ENCODE measurements around the gene KRT78. TPM values are rescaled to one million over a fixed set of nuclear protein-coding genes. Genes with fewer than 3 reads are reported as not detected.
A peak's percentile ranks its signal among the peaks of the same experiment; 100 is the strongest.

The KRT78 gene
- total RNA-seq, 1 experiment from 2014 or later = not detected

GRCh38 chr12:52867642-52868041 lies 18.8 kb upstream of the KRT78 start:
- DNase-seq (ENCODE audit: low spot score) (no peak), ATAC-seq (peak; percentile 20)
- Mint-ChIP-seq H3K36me3 (no peaks in the 10 kb centered on the region), H3K9me3 (no peaks in the 10 kb centered on the region), H3K27ac (no peak overlapping the region), H3K4me3 (no peak overlapping the region), H3K4me1 (peaks cover 6% of the 10 kb centered on the region; the same call in 1 of the 2 replicates), H3K27me3 (ENCODE audit: low read depth) (peaks cover 4% of the 10 kb centered on the region)
- no peak for TF ChIP-seq STAT6 (CRISPR knock-in tag; conservative IDR thresholded peaks at IDR 0.05; ENCODE audit: low read depth)
- TF ChIP-seq USF2 (CRISPR knock-in tag; IDR thresholded peaks at IDR 0.05) = peak; percentile 33; the same call in 1 of the 2 replicates
- 0 out of 2 replicates have a peak, but pooled peaks have one; percentile 22 for TF ChIP-seq USF1 (CRISPR knock-in tag; IDR thresholded peaks at IDR 0.05)
- POLR2A ChIA-PET = interaction anchor here (0.6 kb wide), 1 partner anchor 583 kb away, joined by 4 read pairs; no protein-coding TSS in a partner anchor
- CTCF ChIA-PET = interaction anchor here (0.6 to 4.0 kb wide), 17 partner anchors 10 to 678 kb away, joined by 3 to 58 read pairs (median 5); no protein-coding TSS in a partner anchor

GRCh38 chr12:52867152-52867551 lies 18.4 kb upstream of the KRT78 start:
- no peak overlapping the region for H3K27ac Mint-ChIP-seq
- DNase-seq (ENCODE audit: low spot score) (no peak), ATAC-seq (no peak)
- ChIA-PET CTCF (interaction anchor here (0.6 to 4.0 kb wide), 17 partner anchors 11 to 589 kb away, joined by 3 to 58 read pairs (median 5); no protein-coding TSS in a partner anchor), POLR2A (interaction anchor here (0.6 kb wide), 1 partner anchor 582 kb away, joined by 4 read pairs; no protein-coding TSS in a partner anchor)
- no peaks in the 10 kb centered on the region for H3K36me3 Mint-ChIP-seq
- peaks cover 6% of the 10 kb centered on the region; the same call in 1 of the 2 replicates for H3K4me1 Mint-ChIP-seq
- H3K4me3 Mint-ChIP-seq = no peak overlapping the region
- TF ChIP-seq, protein P1, sequence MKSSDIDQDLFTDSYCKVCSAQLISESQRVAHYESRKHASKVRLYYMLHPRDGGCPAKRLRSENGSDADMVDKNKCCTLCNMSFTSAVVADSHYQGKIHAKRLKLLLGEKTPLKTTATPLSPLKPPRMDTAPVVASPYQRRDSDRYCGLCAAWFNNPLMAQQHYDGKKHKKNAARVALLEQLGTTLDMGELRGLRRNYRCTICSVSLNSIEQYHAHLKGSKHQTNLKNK (CRISPR knock-in tag; IDR thresholded peaks at IDR 0.05) = no peak
- TF ChIP-seq, protein P2, sequence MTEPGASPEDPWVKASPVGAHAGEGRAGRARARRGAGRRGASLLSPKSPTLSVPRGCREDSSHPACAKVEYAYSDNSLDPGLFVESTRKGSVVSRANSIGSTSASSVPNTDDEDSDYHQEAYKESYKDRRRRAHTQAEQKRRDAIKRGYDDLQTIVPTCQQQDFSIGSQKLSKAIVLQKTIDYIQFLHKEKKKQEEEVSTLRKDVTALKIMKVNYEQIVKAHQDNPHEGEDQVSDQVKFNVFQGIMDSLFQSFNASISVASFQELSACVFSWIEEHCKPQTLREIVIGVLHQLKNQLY (CRISPR knock-in tag; IDR thresholded peaks at IDR 0.05) = no peak
- no peak for TF ChIP-seq ELF4 (CRISPR knock-in tag; IDR thresholded peaks at IDR 0.05; ENCODE audit: low read depth)
- no peak for TF ChIP-seq KAT7 (CRISPR knock-in tag; IDR thresholded peaks at IDR 0.05; ENCODE audit: borderline replicate concordance)
- no peak for TF ChIP-seq HMGA2 (CRISPR knock-in tag; IDR thresholded peaks at IDR 0.05)
- no peak for TF ChIP-seq TCF7 (CRISPR knock-in tag; IDR thresholded peaks at IDR 0.05; ENCODE audit: low read depth)
- TF ChIP-seq E2F1 (CRISPR knock-in tag; IDR thresholded peaks at IDR 0.05) = no peak
- no peak for TF ChIP-seq MAX (CRISPR knock-in tag; IDR thresholded peaks at IDR 0.05)
- TF ChIP-seq, protein P3, sequence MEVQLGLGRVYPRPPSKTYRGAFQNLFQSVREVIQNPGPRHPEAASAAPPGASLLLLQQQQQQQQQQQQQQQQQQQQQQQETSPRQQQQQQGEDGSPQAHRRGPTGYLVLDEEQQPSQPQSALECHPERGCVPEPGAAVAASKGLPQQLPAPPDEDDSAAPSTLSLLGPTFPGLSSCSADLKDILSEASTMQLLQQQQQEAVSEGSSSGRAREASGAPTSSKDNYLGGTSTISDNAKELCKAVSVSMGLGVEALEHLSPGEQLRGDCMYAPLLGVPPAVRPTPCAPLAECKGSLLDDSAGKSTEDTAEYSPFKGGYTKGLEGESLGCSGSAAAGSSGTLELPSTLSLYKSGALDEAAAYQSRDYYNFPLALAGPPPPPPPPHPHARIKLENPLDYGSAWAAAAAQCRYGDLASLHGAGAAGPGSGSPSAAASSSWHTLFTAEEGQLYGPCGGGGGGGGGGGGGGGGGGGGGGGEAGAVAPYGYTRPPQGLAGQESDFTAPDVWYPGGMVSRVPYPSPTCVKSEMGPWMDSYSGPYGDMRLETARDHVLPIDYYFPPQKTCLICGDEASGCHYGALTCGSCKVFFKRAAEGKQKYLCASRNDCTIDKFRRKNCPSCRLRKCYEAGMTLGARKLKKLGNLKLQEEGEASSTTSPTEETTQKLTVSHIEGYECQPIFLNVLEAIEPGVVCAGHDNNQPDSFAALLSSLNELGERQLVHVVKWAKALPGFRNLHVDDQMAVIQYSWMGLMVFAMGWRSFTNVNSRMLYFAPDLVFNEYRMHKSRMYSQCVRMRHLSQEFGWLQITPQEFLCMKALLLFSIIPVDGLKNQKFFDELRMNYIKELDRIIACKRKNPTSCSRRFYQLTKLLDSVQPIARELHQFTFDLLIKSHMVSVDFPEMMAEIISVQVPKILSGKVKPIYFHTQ (CRISPR knock-in tag; IDR thresholded peaks at IDR 0.05) = no peak
- no peaks in the 10 kb centered on the region for H3K27me3 Mint-ChIP-seq (ENCODE audit: low read depth)
- no peaks in the 10 kb centered on the region for H3K9me3 Mint-ChIP-seq

All from WTC11 (cell line).